ENCODE data around the gene S100A10. TPM values are rescaled to one million over a fixed set of nuclear protein-coding genes. Genes with fewer than 3 reads are reported as not detected.

Gene S100A10
- total and polyA plus RNA-seq, 8 donors: 6.4 to 830 (median 165) TPM

- Histone ChIP-seq H3K9me3 (no peaks in the 10 kb centered on the region), H3K4me3 (no peak overlapping the region), H3K27ac (no peak overlapping the region), H3K4me1 (peaks cover 0 to 17% (median 4%) of the 10 kb centered on the region in 4 donors), H3K36me3 (no peaks in the 10 kb centered on the region), H3K27me3 (no peaks in the 10 kb centered on the region)
- TF ChIP-seq POLR2A (IDR thresholded peaks at IDR 0.05): no peak
- no peak for TF ChIP-seq EP300 (IDR thresholded peaks at IDR 0.05)
- no peak for TF ChIP-seq POLR2AphosphoS5 (IDR thresholded peaks at IDR 0.05)
- no peak for TF ChIP-seq CTCF (IDR thresholded peaks at IDR 0.05)
- peak in 1 of 2 donors; percentile 24 for DNase-seq
- intact Hi-C loops (cut with DNase I; ENCODE audit: low total_unique reads): loop anchor here (5.0 kb wide), 1 partner anchor 67 kb away; no protein-coding TSS in a partner anchor
- WGBS, 5 donors: 43 to 65% (median 49%) methylated on average over 4 of the region's 4 CpGs
Observed at GRCh38 chr1:152003846-152004442, 10.3 kb upstream of the S100A10 start.

GRCh38 chr1:152002960-152003359 lies 9.3 kb upstream of the S100A10 start:
- 57 to 77% (median 69%) methylated on average over 3 of the region's 3 CpGs for WGBS, 5 donors
- no peak overlapping the region for H3K4me3 ChIP-seq
- intact Hi-C loops (cut with DNase I; ENCODE audit: low total_unique reads): loop anchor here (5.0 kb wide), 1 partner anchor 66 kb away; no protein-coding TSS in a partner anchor
- no peak overlapping the region for H3K27ac ChIP-seq
- no peaks in the 10 kb centered on the region for H3K27me3 ChIP-seq
- no peak for DNase-seq
- TF ChIP-seq CTCF (IDR thresholded peaks at IDR 0.05) (no peak), POLR2A (IDR thresholded peaks at IDR 0.05) (no peak), EP300 (IDR thresholded peaks at IDR 0.05) (no peak), POLR2AphosphoS5 (IDR thresholded peaks at IDR 0.05) (no peak)
- no peaks in the 10 kb centered on the region for H3K9me3 ChIP-seq
- H3K36me3 ChIP-seq: no peaks in the 10 kb centered on the region
- H3K4me1 ChIP-seq: peaks cover 0 to 17% (median 4%) of the 10 kb centered on the region in 4 donors

- DNase-seq: peak; percentile 94 to 95
- H3K9me3 ChIP-seq: no peaks in the 10 kb centered on the region
- 64 to 70% (median 69%) methylated on average over 4 of the region's 4 CpGs for WGBS, 5 donors
- H3K27me3 ChIP-seq: no peaks in the 10 kb centered on the region
- H3K27ac ChIP-seq: peak overlapping the region in 3 of 5 donors; percentile 40 to 70 (median 41)
- no peak overlapping the region for H3K4me3 ChIP-seq
- peaks cover 0 to 19% (median 4%) of the 10 kb centered on the region in 4 donors for H3K4me1 ChIP-seq
- H3K36me3 ChIP-seq: no peaks in the 10 kb centered on the region
- TF ChIP-seq CTCF (IDR thresholded peaks at IDR 0.05) (peak in 5 of 7 experiments; percentile 83 to 96 (median 92)), EP300 (IDR thresholded peaks at IDR 0.05) (no peak), POLR2AphosphoS5 (IDR thresholded peaks at IDR 0.05) (peak in 1 of 3 donors; percentile 66), POLR2A (IDR thresholded peaks at IDR 0.05) (no peak)
- intact Hi-C loops (cut with DNase I; ENCODE audit: low total_unique reads): loop anchor here (5.0 kb wide), 1 partner anchor 65 kb away; no protein-coding TSS in a partner anchor
Observed at GRCh38 chr1:152001631-152002584, 8.2 kb upstream of the S100A10 start.

GRCh38 chr1:152000964-152001630 lies 7.4 kb upstream of the S100A10 start:
- Histone ChIP-seq H3K4me3 (no peak overlapping the region), H3K27ac (peak overlapping the region in 3 of 5 donors; percentile 40 to 70 (median 41)), H3K4me1 (peaks cover 0 to 21% (median 4%) of the 10 kb centered on the region in 4 donors), H3K36me3 (no peaks in the 10 kb centered on the region), H3K27me3 (no peaks in the 10 kb centered on the region), H3K9me3 (no peaks in the 10 kb centered on the region)
- DNase-seq: no peak
- TF ChIP-seq EP300 (IDR thresholded peaks at IDR 0.05) (no peak), POLR2A (IDR thresholded peaks at IDR 0.05) (no peak), POLR2AphosphoS5 (IDR thresholded peaks at IDR 0.05) (no peak)
- intact Hi-C loops (cut with DNase I; ENCODE audit: low total_unique reads): loop anchor here (5.0 kb wide), 1 partner anchor 64 kb away; no protein-coding TSS in a partner anchor
- WGBS, 5 donors: 46 to 67% (median 61%) methylated on average over 4 of the region's 4 CpGs
